ENCODE measurements around the gene CALCOCO1. TPM values are rescaled to one million over a fixed set of nuclear protein-coding genes. Genes with fewer than 3 reads are reported as not detected.

Gene CALCOCO1
- total RNA-seq, 1 donor, result 167 TPM

DNA sequence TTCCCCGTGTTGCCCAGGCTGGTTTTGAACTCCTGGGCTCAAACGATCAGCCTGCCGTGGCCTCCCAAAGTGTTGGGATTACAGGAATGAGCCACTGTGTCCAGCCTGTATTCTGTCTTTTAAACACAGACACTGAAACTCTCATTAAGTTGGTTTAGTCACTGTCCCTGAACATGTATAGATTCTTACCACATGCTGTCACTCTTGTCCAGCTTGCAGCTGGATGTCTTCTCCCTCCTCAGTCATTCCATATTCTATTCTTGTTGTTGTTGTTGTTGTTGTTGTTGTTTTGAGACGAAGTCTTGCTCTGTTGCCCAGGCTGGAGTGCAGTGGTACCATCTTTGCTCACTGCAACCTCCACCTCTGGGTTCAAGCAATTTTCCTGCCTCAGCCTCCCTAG lies 39.1 kb downstream of the CALCOCO1 start:
- TF ChIP-seq, protein P1, sequence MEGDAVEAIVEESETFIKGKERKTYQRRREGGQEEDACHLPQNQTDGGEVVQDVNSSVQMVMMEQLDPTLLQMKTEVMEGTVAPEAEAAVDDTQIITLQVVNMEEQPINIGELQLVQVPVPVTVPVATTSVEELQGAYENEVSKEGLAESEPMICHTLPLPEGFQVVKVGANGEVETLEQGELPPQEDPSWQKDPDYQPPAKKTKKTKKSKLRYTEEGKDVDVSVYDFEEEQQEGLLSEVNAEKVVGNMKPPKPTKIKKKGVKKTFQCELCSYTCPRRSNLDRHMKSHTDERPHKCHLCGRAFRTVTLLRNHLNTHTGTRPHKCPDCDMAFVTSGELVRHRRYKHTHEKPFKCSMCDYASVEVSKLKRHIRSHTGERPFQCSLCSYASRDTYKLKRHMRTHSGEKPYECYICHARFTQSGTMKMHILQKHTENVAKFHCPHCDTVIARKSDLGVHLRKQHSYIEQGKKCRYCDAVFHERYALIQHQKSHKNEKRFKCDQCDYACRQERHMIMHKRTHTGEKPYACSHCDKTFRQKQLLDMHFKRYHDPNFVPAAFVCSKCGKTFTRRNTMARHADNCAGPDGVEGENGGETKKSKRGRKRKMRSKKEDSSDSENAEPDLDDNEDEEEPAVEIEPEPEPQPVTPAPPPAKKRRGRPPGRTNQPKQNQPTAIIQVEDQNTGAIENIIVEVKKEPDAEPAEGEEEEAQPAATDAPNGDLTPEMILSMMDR (IDR thresholded peaks at IDR 0.05; ENCODE audit: extremely low read depth, low read depth, low read length), result no peak
- Histone ChIP-seq H3K27me3 (ENCODE audit: insufficient read depth, low read length) (peaks cover 5% of the 10 kb centered on the region), H3K4me2 (ENCODE audit: insufficient read depth, low read length) (no peak overlapping the region), H3K4me1 (ENCODE audit: insufficient read depth, low read length) (no peaks in the 10 kb centered on the region), H2AFZ (ENCODE audit: low read length) (no peak overlapping the region), H3K27ac (ENCODE audit: low read depth, low read length) (no peak overlapping the region), H3K36me3 (ENCODE audit: insufficient read depth, low read length) (no peaks in the 10 kb centered on the region), H3K9me3 (ENCODE audit: low read depth, low read length) (no peaks in the 10 kb centered on the region), H4K20me1 (ENCODE audit: insufficient read depth, low read length) (no peaks in the 10 kb centered on the region), H3K79me2 (ENCODE audit: insufficient read depth, low read length) (no peaks in the 10 kb centered on the region), H3K4me3 (ENCODE audit: insufficient read depth, low read length) (no peak overlapping the region)
- DNase-seq (ENCODE audit: insufficient read length, low spot score, missing footprints), result no peak

- H3K4me3 ChIP-seq (ENCODE audit: insufficient read depth, low read length), result no peak overlapping the region
- H3K79me2 ChIP-seq (ENCODE audit: insufficient read depth, low read length), result no peaks in the 10 kb centered on the region
- no peak overlapping the region for H2AFZ ChIP-seq (ENCODE audit: low read length)
- H3K4me1 ChIP-seq (ENCODE audit: insufficient read depth, low read length), result no peaks in the 10 kb centered on the region
- no peak overlapping the region for H3K27ac ChIP-seq (ENCODE audit: low read depth, low read length)
- no peak overlapping the region for H3K4me2 ChIP-seq (ENCODE audit: insufficient read depth, low read length)
- no peaks in the 10 kb centered on the region for H4K20me1 ChIP-seq (ENCODE audit: insufficient read depth, low read length)
- DNase-seq (ENCODE audit: insufficient read length, low spot score, missing footprints), result no peak
- H3K27me3 ChIP-seq (ENCODE audit: insufficient read depth, low read length), result peaks cover 5% of the 10 kb centered on the region
- TF ChIP-seq, protein P1 (IDR thresholded peaks at IDR 0.05; ENCODE audit: extremely low read depth, low read depth, low read length), result no peak
- H3K36me3 ChIP-seq (ENCODE audit: insufficient read depth, low read length), result no peaks in the 10 kb centered on the region
- no peaks in the 10 kb centered on the region for H3K9me3 ChIP-seq (ENCODE audit: low read depth, low read length)
Observed at GRCh38 chr12:53686436-53686835, 40.8 kb downstream of the CALCOCO1 start.

GRCh38 chr12:53684654-53685220 lies 42.5 kb downstream of the CALCOCO1 start:
- DNase-seq (ENCODE audit: insufficient read length, low spot score, missing footprints), result peak; percentile 60
- no peak overlapping the region for H3K4me2 ChIP-seq (ENCODE audit: insufficient read depth, low read length)
- no peaks in the 10 kb centered on the region for H4K20me1 ChIP-seq (ENCODE audit: insufficient read depth, low read length)
- peaks cover 5% of the 10 kb centered on the region for H3K27me3 ChIP-seq (ENCODE audit: insufficient read depth, low read length)
- H3K79me2 ChIP-seq (ENCODE audit: insufficient read depth, low read length), result no peaks in the 10 kb centered on the region
- H3K36me3 ChIP-seq (ENCODE audit: insufficient read depth, low read length), result no peaks in the 10 kb centered on the region
- no peak overlapping the region for H3K27ac ChIP-seq (ENCODE audit: low read depth, low read length)
- H2AFZ ChIP-seq (ENCODE audit: low read length), result no peak overlapping the region
- H3K4me1 ChIP-seq (ENCODE audit: insufficient read depth, low read length), result no peaks in the 10 kb centered on the region
- no peak overlapping the region for H3K4me3 ChIP-seq (ENCODE audit: insufficient read depth, low read length)
- TF ChIP-seq, protein P1 (IDR thresholded peaks at IDR 0.05; ENCODE audit: extremely low read depth, low read depth, low read length), result no peak
- no peaks in the 10 kb centered on the region for H3K9me3 ChIP-seq (ENCODE audit: low read depth, low read length)

DNA sequence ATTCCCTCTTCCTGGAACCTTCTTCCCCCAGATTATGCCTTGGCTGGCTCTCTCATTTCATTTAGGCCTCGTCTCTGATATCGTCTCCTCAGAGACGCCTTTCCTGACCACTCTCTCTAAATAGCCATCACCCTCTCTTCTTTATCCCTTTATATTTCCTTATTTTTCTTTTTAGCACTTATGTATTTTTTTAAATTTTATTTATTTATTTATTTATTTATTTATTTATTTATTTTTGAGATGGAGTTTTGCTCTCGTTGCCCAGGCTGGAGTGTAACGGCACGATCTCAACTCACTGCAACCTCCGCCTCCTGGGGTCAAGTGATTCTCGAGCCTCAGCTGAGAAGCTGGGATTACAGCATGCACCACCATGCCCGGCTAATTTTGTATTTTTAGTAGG lies 43.3 kb downstream of the CALCOCO1 start:
- H3K4me3 ChIP-seq (ENCODE audit: insufficient read depth, low read length), result no peak overlapping the region
- H3K36me3 ChIP-seq (ENCODE audit: insufficient read depth, low read length), result no peaks in the 10 kb centered on the region
- H2AFZ ChIP-seq (ENCODE audit: low read length), result no peak overlapping the region
- no peak overlapping the region for H3K27ac ChIP-seq (ENCODE audit: low read depth, low read length)
- no peaks in the 10 kb centered on the region for H4K20me1 ChIP-seq (ENCODE audit: insufficient read depth, low read length)
- H3K4me2 ChIP-seq (ENCODE audit: insufficient read depth, low read length), result no peak overlapping the region
- H3K79me2 ChIP-seq (ENCODE audit: insufficient read depth, low read length), result no peaks in the 10 kb centered on the region
- no peaks in the 10 kb centered on the region for H3K4me1 ChIP-seq (ENCODE audit: insufficient read depth, low read length)
- TF ChIP-seq, protein P1 (IDR thresholded peaks at IDR 0.05; ENCODE audit: extremely low read depth, low read depth, low read length), result no peak
- no peaks in the 10 kb centered on the region for H3K9me3 ChIP-seq (ENCODE audit: low read depth, low read length)
- no peak for DNase-seq (ENCODE audit: insufficient read length, low spot score, missing footprints)
- H3K27me3 ChIP-seq (ENCODE audit: insufficient read depth, low read length), result peaks cover 2% of the 10 kb centered on the region
